Psoas muscle (tissue), 8 donors: ENCODE results near the gene LTBP1. TPM values are rescaled to one million over a fixed set of nuclear protein-coding genes. Genes with fewer than 3 reads are reported as not detected.

ENCODE experiments used
- ATAC-seq, 4 donors: fragments of 200-7000 bp; cut with Tn5 transposase; one replicate each; pipeline ENCODE4 v1.9.1; 2020; ENCODE audit warnings: moderate library complexity in 3 of 4, mild to moderate bottlenecking in 2 of 4
- DNase-seq, 2 donors: peaks; one replicate each; pipeline ENCODE4 v3.0.0-alpha.2; 2020
- H3K27ac ChIP-seq: fragments of 200-600 bp; one replicate; pipeline ENCODE4 v1.8.0; 2022
- H3K27me3 ChIP-seq, 3 donors: fragments of 200-600 bp in 1 of 3; one replicate each; pipeline versions ENCODE4 v1.6.1 to v1.8.0; 2013 to 2022; ENCODE audit warnings: low read length in 2 of 3, mild to moderate bottlenecking in 2 of 3, moderate library complexity in 1 of 3; ENCODE audit not compliant: insufficient read depth in 3 of 3
- H3K36me3 ChIP-seq, 2 donors: fragments of 200-600 bp in 1 of 2; one replicate each; pipeline versions ENCODE4 v1.6.1 to v1.8.0; 2013 to 2022; ENCODE audit warnings: low read depth in 1 of 2, mild to moderate bottlenecking in 1 of 2, moderate library complexity in 1 of 2; ENCODE audit not compliant: insufficient read depth in 1 of 2
- H3K4me1 ChIP-seq: fragments of 200-600 bp; one replicate; pipeline ENCODE4 v1.8.0; 2022
- H3K4me3 ChIP-seq: fragments of 200-600 bp; one replicate; pipeline ENCODE4 v1.8.0; 2022; ENCODE audit warnings: mild to moderate bottlenecking
- H3K9me3 ChIP-seq: fragments of 200-600 bp; one replicate; pipeline ENCODE4 v1.8.0; 2022
- WGBS, 3 donors: extraction: QIAGEN DNeasy Blood & Tissue Kit; methylation state at CpG; one replicate each; pipeline versions ENCODE4 v1.1.6 to v1.1.7; 2013; 5-methylcytosine and 5-hydroxymethylcytosine counted together
- intact Hi-C, 2 donors: fragments of 100-400 bp; cut with DNase I; formaldehyde crosslinking; loops; one replicate each; pipeline versions ENCODE4 v1.11.0 to v1.14.2; 2022
- polyA plus RNA-seq, 3 donors: library from polyadenylated mRNA; stranded (reverse); fragments of 200-250 nt; gene quantifications; one replicate each; pipeline ENCODE4 v1.2.3, GENCODE V29; 2013
- total RNA-seq, 4 donors: library from RNA; stranded (reverse); fragmentation: NEBNext Ultra II Directional in 2 of 4; extraction: Animal tissue kit (Norgen Biotek cat#: 25700) in 2 of 4; gene quantifications; one replicate each; pipeline versions ENCODE4 v1.2.1 to v1.2.4, GENCODE V29; 2021 to 2023
- TF ChIP-seq, protein P1 (sequence below): fragments of 200-600 bp; IDR thresholded peaks from one replicate; pipeline ENCODE4 v1.8.0; 2022; ENCODE audit warnings: antibody characterized with exemption
- donor health status: healthy with polysubstance abuse.
- donor health status: DM: no; HTN: no; CAD: no; lungs with moderate emphysema.
- donor health status: Bipolar disorder and iron deficiency.
- donor health status: healthy.
- donor health status: DM: yes; HTN: yes; CAD: no.
- donor health status: DM: no; HTN: no; CAD: no.
- donor health status: DM: no; HTN: no; CAD: no.
- donor health status: DM: yes; HTN: yes; CAD: no.

The LTBP1 gene
- total and polyA plus RNA-seq, 7 donors, result 5.9 to 26.8 (median 9.5) TPM

DNA sequence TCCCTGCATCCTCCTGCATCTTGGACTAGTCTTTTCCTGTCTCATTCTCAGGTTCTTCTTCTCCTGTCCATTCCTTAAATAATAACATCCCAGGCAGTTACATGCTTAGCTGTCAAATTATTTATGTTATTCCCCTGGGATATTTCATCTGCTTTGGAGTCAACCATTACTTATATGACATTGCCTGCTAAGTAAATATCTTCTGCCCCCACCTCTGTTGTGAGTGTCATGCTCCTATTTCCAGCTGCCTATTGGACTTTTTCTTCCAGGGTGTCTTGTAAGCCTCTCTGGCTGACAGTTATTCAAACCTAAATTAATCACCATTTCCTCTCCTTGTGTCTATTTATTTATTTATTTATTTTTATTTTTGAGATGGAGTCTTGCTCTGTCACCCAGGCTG lies 405.0 kb downstream of the LTBP1 start:
- TF ChIP-seq, protein P1, sequence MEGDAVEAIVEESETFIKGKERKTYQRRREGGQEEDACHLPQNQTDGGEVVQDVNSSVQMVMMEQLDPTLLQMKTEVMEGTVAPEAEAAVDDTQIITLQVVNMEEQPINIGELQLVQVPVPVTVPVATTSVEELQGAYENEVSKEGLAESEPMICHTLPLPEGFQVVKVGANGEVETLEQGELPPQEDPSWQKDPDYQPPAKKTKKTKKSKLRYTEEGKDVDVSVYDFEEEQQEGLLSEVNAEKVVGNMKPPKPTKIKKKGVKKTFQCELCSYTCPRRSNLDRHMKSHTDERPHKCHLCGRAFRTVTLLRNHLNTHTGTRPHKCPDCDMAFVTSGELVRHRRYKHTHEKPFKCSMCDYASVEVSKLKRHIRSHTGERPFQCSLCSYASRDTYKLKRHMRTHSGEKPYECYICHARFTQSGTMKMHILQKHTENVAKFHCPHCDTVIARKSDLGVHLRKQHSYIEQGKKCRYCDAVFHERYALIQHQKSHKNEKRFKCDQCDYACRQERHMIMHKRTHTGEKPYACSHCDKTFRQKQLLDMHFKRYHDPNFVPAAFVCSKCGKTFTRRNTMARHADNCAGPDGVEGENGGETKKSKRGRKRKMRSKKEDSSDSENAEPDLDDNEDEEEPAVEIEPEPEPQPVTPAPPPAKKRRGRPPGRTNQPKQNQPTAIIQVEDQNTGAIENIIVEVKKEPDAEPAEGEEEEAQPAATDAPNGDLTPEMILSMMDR, result no peak
- no peak overlapping the region for H3K4me3 ChIP-seq
- no peaks in the 10 kb centered on the region for H3K9me3 ChIP-seq
- DNase-seq (no peak), ATAC-seq (no peak)
- no peak overlapping the region for H3K27ac ChIP-seq
- peaks cover 0 to 2% of the 10 kb centered on the region in 2 donors for H3K36me3 ChIP-seq
- no peaks in the 10 kb centered on the region for H3K27me3 ChIP-seq
- no peaks in the 10 kb centered on the region for H3K4me1 ChIP-seq
- intact Hi-C loops, result no loop called here

DNA sequence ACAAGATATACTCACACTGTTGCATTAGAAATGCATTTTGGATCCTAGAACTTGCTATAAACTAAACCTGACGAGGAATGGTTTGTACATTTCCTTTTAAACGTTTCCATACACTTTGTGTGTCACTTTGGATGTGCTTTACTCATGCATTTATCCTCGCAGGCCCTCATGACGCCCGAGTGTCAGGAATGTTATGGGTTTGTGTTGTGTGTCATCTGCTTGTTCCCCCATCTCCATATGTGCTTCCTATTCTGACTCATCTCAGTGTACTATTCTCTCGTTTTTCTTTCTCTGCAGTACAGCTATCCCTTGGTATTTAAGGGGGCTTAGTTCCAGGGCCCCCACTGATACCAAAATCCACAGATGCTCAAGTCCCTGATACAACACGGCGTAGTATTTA lies 408.2 kb downstream of the LTBP1 start:
- Histone ChIP-seq H3K9me3 (no peaks in the 10 kb centered on the region), H3K4me3 (no peak overlapping the region), H3K36me3 (no peaks in the 10 kb centered on the region), H3K4me1 (no peaks in the 10 kb centered on the region), H3K27me3 (no peaks in the 10 kb centered on the region), H3K27ac (no peak overlapping the region)
- no peak for DNase-seq
- TF ChIP-seq, protein P1, result no peak
- intact Hi-C loops, result no loop called here
- WGBS, 3 donors, result 88 to 93% (median 90%) methylated on average over 8 of the region's 8 CpGs
- no peak for ATAC-seq

DNA sequence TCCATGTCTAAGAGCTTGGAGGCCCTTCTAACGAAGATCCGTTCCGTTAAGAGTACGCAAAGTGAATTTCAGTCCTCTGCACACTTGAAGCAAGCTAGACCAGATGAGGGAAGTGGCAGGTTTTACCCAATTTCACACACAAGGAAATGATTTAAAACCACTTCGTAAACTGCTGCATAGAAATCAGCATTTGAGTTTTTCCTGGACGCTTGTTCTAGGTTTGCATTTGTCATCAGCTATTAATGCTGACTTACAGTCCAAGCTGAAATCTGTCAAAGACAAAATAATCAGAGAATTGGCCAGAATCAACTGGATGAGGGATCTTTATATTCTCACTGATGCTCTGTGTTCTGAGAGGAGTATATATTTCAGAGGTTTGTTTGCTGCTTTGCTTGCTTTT lies 412.1 kb downstream of the LTBP1 start:
- Histone ChIP-seq H3K36me3 (peaks cover 0 to 10% of the 10 kb centered on the region in 2 donors), H3K4me3 (no peak overlapping the region), H3K9me3 (no peaks in the 10 kb centered on the region), H3K27ac (no peak overlapping the region), H3K27me3 (no peaks in the 10 kb centered on the region), H3K4me1 (no peaks in the 10 kb centered on the region)
- no peak for ATAC-seq
- 74 to 86% (median 80%) methylated on average over 6 of the region's 6 CpGs for WGBS, 3 donors
- TF ChIP-seq, protein P1, result no peak
- no peak for DNase-seq
- intact Hi-C loops, result no loop called here

DNA sequence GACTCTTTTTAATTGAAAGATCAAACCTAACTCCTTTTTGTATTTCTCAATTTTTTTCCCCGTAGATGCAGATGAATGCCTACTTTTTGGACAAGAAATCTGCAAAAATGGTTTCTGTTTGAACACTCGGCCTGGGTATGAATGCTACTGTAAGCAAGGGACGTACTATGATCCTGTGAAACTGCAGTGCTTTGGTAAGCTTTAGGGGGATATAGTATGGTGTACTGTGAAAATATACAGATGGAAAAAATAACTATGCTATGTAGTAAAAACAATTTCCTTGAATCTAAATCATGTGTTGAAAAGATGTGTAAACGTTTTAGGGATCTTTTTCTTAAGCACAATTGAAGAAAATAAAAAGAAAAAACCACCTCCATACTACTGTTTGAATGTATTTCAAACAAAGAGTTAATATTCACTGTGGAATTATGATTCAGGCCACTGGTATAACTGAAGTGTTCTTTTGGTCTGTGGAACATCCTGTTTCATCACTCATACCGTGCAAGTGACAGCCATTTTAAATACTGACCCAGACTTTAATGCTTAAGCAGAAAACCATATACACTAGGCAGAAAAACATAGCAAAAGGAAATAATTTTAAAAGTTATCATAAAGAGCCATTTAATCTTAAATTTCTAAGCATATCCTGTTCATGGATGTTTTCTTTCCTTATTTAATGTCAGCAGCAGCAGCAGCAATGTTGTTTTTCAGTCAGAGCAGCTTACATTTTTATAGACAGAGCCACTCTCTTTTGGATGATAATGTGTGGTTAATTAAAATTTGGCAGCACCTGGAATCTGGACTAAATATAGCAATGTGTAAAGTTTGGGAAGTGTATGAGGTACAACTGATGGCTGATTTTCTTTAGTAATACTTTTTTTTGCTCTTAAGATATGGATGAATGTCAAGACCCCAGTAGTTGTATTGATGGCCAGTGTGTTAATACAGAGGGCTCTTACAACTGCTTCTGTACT lies 416.9 kb downstream of the LTBP1 start:
- Histone ChIP-seq H3K4me1 (no peaks in the 10 kb centered on the region), H3K27me3 (no peaks in the 10 kb centered on the region), H3K36me3 (peaks cover 0 to 10% of the 10 kb centered on the region in 2 donors), H3K27ac (no peak overlapping the region), H3K4me3 (no peak overlapping the region), H3K9me3 (no peaks in the 10 kb centered on the region)
- TF ChIP-seq, protein P1, result no peak
- no peak for ATAC-seq
- intact Hi-C loops, result no loop called here
- DNase-seq, result no peak
- 82 to 86% (median 82%) methylated on average over 5 of the region's 5 CpGs for WGBS, 3 donors
